ENCODE measurements around the gene FGD3.

DNA sequence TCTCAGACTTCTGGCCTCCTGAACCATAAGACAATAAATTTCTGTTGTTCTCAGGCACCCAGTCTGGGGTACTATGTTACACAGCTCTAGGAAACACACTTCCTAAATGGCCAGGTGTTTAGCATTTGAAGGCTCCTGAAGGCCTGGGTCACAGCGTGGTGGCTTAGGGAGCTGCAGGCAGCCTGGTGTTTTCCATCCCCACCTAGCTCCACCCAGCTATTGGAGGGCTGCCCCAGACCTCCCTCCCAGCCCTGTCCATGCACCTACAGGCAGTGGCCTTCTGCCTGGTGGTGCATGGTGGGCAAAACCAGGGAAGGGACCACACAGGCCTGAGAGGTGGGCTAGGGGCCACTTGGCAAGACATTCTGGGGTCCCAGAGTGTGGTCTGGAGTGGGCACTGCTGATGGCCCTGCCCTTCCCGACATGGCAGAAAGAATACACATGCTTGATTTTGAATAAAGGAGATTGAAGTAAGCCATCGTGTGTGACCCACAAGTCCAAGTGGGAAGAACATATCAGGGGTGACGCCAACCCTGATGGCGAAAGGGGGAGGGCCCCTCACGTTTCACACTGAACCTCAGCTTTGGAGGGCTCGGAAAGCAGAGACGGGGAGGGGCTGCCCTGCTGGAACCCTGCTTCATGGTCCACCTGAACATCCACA is 109.8 kb downstream of the FGD3 start:
- TF ChIP-seq CTCF (IDR thresholded peaks at IDR 0.05; ENCODE audit: poor library complexity): no peak
- no peak for TF ChIP-seq EZH2phosphoT487 (IDR thresholded peaks at IDR 0.05; ENCODE audit: low read depth, severe bottlenecking, unreplicated experiment)
- no peak for TF ChIP-seq EZH2 (IDR thresholded peaks at IDR 0.05; ENCODE audit: borderline replicate concordance)
